Measurements from ENCODE around the gene VCL. TPM values are rescaled to one million over a fixed set of nuclear protein-coding genes. Genes with fewer than 3 reads are reported as not detected.
A peak's percentile ranks its signal among the peaks of the same experiment; 100 is the strongest.

The VCL gene
- total RNA-seq, 1 experiment from 2014 or later: 382 TPM

DNA sequence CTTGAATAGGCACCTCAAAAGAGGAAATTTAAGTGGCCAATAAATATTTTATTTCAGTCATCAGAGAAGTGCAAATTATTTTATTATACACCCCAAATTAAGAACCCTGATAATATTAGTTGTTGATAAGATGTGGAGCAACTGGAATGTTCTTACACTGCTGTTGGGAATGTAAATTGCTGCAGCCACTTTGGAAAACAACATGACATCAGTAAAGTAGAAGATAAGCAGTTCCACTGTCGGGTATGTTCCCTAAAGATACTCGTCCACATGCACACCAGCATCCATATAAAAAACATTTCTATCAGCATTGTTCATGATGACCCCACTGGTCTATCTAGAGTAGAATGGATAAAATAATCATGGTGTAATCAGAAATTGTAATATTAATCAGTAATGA lies 46.5 kb downstream of the VCL start:
- Histone ChIP-seq H3K9ac (ENCODE audit: low read length) (no peak overlapping the region), H3K36me3 (ENCODE audit: low read depth, low read length) (peaks cover 38% of the 10 kb centered on the region), H2AFZ (ENCODE audit: low read length) (no peak overlapping the region), H3K79me2 (ENCODE audit: low read length) (peaks cover 84% of the 10 kb centered on the region), H3K9me2 (replicated peaks; ENCODE audit: low read length) (no peaks in the 10 kb centered on the region), H4K20me1 (ENCODE audit: low read length) (peaks cover 17% of the 10 kb centered on the region; the same call in 1 of the 2 replicates), H3K4me2 (ENCODE audit: low read length) (no peak overlapping the region), H3K4me1 (ENCODE audit: insufficient read depth, low read length) (peaks cover 18% of the 10 kb centered on the region), H3K4me3 (ENCODE audit: low read length) (no peak overlapping the region), H3K27ac (ENCODE audit: low read length) (no peak overlapping the region), H3K9me3 (ENCODE audit: low read length) (no peaks in the 10 kb centered on the region), H3K27me3 (ENCODE audit: low read length) (no peaks in the 10 kb centered on the region), H3F3A (ENCODE audit: low read length, unreplicated experiment) (peaks cover 34% of the 10 kb centered on the region)
- ATAC-seq (no peak), DNase-seq (no peak)
- ChIA-PET CTCF (no interaction called here), POLR2A (ENCODE audit: unreplicated experiment) (no interaction called here)
- no peak for TF ChIP-seq EZH2phosphoT487 (IDR thresholded peaks at IDR 0.05; ENCODE audit: borderline replicate concordance, low read length)
- TF ChIP-seq EZH2 (IDR thresholded peaks at IDR 0.05; ENCODE audit: low read length, unreplicated experiment): no peak
- TF ChIP-seq, protein P1, sequence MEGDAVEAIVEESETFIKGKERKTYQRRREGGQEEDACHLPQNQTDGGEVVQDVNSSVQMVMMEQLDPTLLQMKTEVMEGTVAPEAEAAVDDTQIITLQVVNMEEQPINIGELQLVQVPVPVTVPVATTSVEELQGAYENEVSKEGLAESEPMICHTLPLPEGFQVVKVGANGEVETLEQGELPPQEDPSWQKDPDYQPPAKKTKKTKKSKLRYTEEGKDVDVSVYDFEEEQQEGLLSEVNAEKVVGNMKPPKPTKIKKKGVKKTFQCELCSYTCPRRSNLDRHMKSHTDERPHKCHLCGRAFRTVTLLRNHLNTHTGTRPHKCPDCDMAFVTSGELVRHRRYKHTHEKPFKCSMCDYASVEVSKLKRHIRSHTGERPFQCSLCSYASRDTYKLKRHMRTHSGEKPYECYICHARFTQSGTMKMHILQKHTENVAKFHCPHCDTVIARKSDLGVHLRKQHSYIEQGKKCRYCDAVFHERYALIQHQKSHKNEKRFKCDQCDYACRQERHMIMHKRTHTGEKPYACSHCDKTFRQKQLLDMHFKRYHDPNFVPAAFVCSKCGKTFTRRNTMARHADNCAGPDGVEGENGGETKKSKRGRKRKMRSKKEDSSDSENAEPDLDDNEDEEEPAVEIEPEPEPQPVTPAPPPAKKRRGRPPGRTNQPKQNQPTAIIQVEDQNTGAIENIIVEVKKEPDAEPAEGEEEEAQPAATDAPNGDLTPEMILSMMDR (conservative IDR thresholded peaks at IDR 0.05; ENCODE audit: low read depth, low read length): no peak
- BruUV-seq (replicated peaks): TSS peak; percentile 27
- intact Hi-C loops (cut with micrococcal nuclease): no loop called here

DNA sequence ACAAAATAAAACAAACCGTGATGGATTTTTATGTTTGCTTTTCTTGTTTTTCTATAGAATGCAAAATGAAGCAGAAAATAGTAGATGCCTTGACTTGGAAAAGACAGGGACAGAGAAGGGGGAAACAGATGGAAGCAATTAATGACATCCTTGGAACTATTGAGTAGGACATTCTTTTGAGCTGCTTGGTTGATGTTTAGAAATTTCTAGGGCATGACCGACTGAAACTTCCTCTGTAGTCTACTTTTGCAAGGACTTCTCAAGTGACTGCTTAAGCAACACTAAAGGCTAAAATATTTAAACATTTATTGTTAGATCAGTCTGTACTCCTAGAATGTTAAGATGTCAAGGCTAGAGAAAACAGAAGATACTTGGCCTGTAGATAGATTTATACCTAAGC lies 49.4 kb downstream of the VCL start:
- BruUV-seq (replicated peaks): no TSS peak
- intact Hi-C loops (cut with micrococcal nuclease): no loop called here
- no peak overlapping the region for H3K4me3 ChIP-seq (ENCODE audit: low read length)
- ChIA-PET POLR2A (ENCODE audit: unreplicated experiment) (interaction anchor here (0.5 to 0.6 kb wide), 3 partner anchors 20 to 43 kb away, joined by 3 to 5 read pairs (median 4); no protein-coding TSS in a partner anchor), CTCF (interaction anchor here (0.6 to 1.0 kb wide), 4 partner anchors 10 to 167 kb away, joined by 3 to 9 read pairs (median 4); no protein-coding TSS in a partner anchor)
- no peaks in the 10 kb centered on the region for H3K9me2 ChIP-seq (replicated peaks; ENCODE audit: low read length)
- H2AFZ ChIP-seq (ENCODE audit: low read length): no peak overlapping the region
- H3K9ac ChIP-seq (ENCODE audit: low read length): no peak overlapping the region
- no peak overlapping the region; the same call in 1 of the 2 replicates for H3K27ac ChIP-seq (ENCODE audit: low read length)
- no peaks in the 10 kb centered on the region for H3K27me3 ChIP-seq (ENCODE audit: low read length)
- H3K9me3 ChIP-seq (ENCODE audit: low read length): no peaks in the 10 kb centered on the region
- H3K4me1 ChIP-seq (ENCODE audit: insufficient read depth, low read length): peaks cover 22% of the 10 kb centered on the region
- ATAC-seq (no peak), DNase-seq (no peak)
- peaks cover 85% of the 10 kb centered on the region for H3K79me2 ChIP-seq (ENCODE audit: low read length)
- H3K36me3 ChIP-seq (ENCODE audit: low read depth, low read length): peaks cover 37% of the 10 kb centered on the region
- peak overlapping the region; percentile 0 for H3K4me2 ChIP-seq (ENCODE audit: low read length)
- TF ChIP-seq EZH2phosphoT487 (IDR thresholded peaks at IDR 0.05; ENCODE audit: borderline replicate concordance, low read length) (no peak), EZH2 (IDR thresholded peaks at IDR 0.05; ENCODE audit: low read length, unreplicated experiment) (no peak)
- TF ChIP-seq, protein P1 (conservative IDR thresholded peaks at IDR 0.05; ENCODE audit: low read depth, low read length): no peak
- H4K20me1 ChIP-seq (ENCODE audit: low read length): peaks cover 14% of the 10 kb centered on the region
- H3F3A ChIP-seq (ENCODE audit: low read length, unreplicated experiment): peaks cover 30% of the 10 kb centered on the region

DNA sequence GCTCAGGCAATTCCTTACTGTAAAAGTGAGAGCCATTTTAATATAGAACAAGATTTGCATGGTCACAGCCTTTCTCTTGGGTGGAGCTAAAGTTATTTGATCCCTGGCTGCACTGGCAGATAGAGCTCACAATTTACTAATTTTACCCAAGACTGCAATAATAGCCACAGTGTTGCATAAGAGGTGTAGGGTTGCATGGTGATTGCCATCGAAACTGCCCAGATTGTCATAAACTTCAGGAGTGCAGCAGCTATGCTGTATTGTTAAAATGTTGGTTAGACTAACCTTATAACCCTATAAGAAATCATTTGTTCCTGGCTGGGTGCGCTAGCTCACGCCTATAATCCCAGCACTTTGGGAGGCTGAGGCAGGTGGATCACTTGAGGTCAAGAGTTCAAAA lies 50.0 kb downstream of the VCL start:
- no peaks in the 10 kb centered on the region for H3K27me3 ChIP-seq (ENCODE audit: low read length)
- no TSS peak for BruUV-seq (replicated peaks)
- no peak overlapping the region; the same call in 1 of the 2 replicates for H3K27ac ChIP-seq (ENCODE audit: low read length)
- H3K79me2 ChIP-seq (ENCODE audit: low read length): peaks cover 85% of the 10 kb centered on the region
- H3K9ac ChIP-seq (ENCODE audit: low read length): no peak overlapping the region
- no peak overlapping the region for H2AFZ ChIP-seq (ENCODE audit: low read length)
- peak; percentile 91 for DNase-seq
- ATAC-seq: peak; percentile 65
- H3K36me3 ChIP-seq (ENCODE audit: low read depth, low read length): peaks cover 31% of the 10 kb centered on the region
- CTCF ChIA-PET: interaction anchor here (0.6 to 1.0 kb wide), 5 partner anchors 11 to 168 kb away, joined by 3 to 9 read pairs (median 4); no protein-coding TSS in a partner anchor
- POLR2A ChIA-PET (ENCODE audit: unreplicated experiment): interaction anchor here (0.5 to 0.6 kb wide), 3 partner anchors 19 to 44 kb away, joined by 3 to 5 read pairs (median 4); no protein-coding TSS in a partner anchor
- H3K4me1 ChIP-seq (ENCODE audit: insufficient read depth, low read length): peaks cover 26% of the 10 kb centered on the region
- peak overlapping the region; percentile 0 for H3K4me2 ChIP-seq (ENCODE audit: low read length)
- no peak overlapping the region for H3K4me3 ChIP-seq (ENCODE audit: low read length)
- H4K20me1 ChIP-seq (ENCODE audit: low read length): peaks cover 14% of the 10 kb centered on the region
- no peaks in the 10 kb centered on the region for H3K9me3 ChIP-seq (ENCODE audit: low read length)
- H3F3A ChIP-seq (ENCODE audit: low read length, unreplicated experiment): peaks cover 24% of the 10 kb centered on the region
- H3K9me2 ChIP-seq (replicated peaks; ENCODE audit: low read length): no peaks in the 10 kb centered on the region
- TF ChIP-seq, protein P1 (conservative IDR thresholded peaks at IDR 0.05; ENCODE audit: low read depth, low read length): no peak
- TF ChIP-seq EZH2 (IDR thresholded peaks at IDR 0.05; ENCODE audit: low read length, unreplicated experiment) (no peak), EZH2phosphoT487 (IDR thresholded peaks at IDR 0.05; ENCODE audit: borderline replicate concordance, low read length) (no peak)
- intact Hi-C loops (cut with micrococcal nuclease): no loop called here
